SU-DHL-6 (cell line): ENCODE results near the gene KIF16B.

Experiments
- H2AFZ ChIP-seq: fragments of 200-600 bp; sonication (generic); 2 replicates; pipeline ENCODE4 v1.6.1; 2014; ENCODE audit warnings: low read depth, mild to moderate bottlenecking, moderate library complexity, mixed read lengths, antibody characterized with exemption, low read length; ENCODE audit not compliant: severe bottlenecking
- H3F3A ChIP-seq: fragments of 200-600 bp; shearing (Covaris generic); 2 replicates; pipeline ENCODE4 v1.6.0; 2016; ENCODE audit warnings: antibody characterized with exemption, mild to moderate bottlenecking; ENCODE audit not compliant: insufficient read depth
- H3K27ac ChIP-seq: fragments of 200-600 bp; sonication (generic); 2 replicates; pipeline ENCODE4 v1.5.1; 2016; ENCODE audit warnings: low read depth, mild to moderate bottlenecking, low read length, moderate library complexity, mixed read lengths
- H3K27me3 ChIP-seq: fragments of 200-600 bp; sonication (generic), shearing (Covaris generic); 2 replicates; pipeline ENCODE4 v1.6.0; 2014; ENCODE audit warnings: mild to moderate bottlenecking, low read length
- H3K36me3 ChIP-seq: fragments of 200-600 bp; sonication (generic); 2 replicates; pipeline ENCODE4 v1.6.1; 2014; ENCODE audit warnings: mild to moderate bottlenecking, low read length, mixed read lengths
- H3K4me2 ChIP-seq: fragments of 300-600, 200-600 bp; shearing (Covaris generic), sonication (generic); 2 replicates; pipeline ENCODE4 v1.6.0; 2014; ENCODE audit warnings: low read length, low read depth, mild to moderate bottlenecking; ENCODE audit not compliant: poor library complexity, severe bottlenecking
- H3K4me3 ChIP-seq: fragments of 200-600 bp; sonication (generic); 2 replicates; pipeline ENCODE4 v1.5.1; 2014; ENCODE audit warnings: antibody characterized with exemption, low read length, mild to moderate bottlenecking, mixed read lengths; ENCODE audit not compliant: insufficient read depth, poor library complexity, severe bottlenecking
- H3K79me2 ChIP-seq: fragments of 200-600 bp; sonication (generic); 2 replicates; pipeline ENCODE4 v1.6.1; 2014; ENCODE audit warnings: mild to moderate bottlenecking, low read length, moderate library complexity; ENCODE audit not compliant: insufficient read depth
- H3K9ac ChIP-seq: fragments of 200-600 bp; sonication (generic); 2 replicates; pipeline ENCODE4 v1.7.0; 2014; ENCODE audit warnings: mild to moderate bottlenecking, low read length
- H3K9me2 ChIP-seq: fragments of 200-600 bp; sonication (generic); replicated peaks from 2 replicates; pipeline ENCODE4 v1.6.1; 2014; ENCODE audit warnings: low read length; ENCODE audit not compliant: insufficient read depth
- H3K9me3 ChIP-seq: fragments of 200-600 bp; sonication (generic); 2 replicates; pipeline ENCODE4 v1.6.1; 2014; ENCODE audit warnings: low read length, mixed read lengths; ENCODE audit not compliant: insufficient read depth
- H4K20me1 ChIP-seq: fragments of 200-600 bp; sonication (generic); 2 replicates; pipeline ENCODE4 v1.6.1; 2014; ENCODE audit warnings: low read depth, mild to moderate bottlenecking, antibody characterized with exemption, low read length, moderate library complexity, mixed read lengths
- CTCF ChIP-seq: fragments of 200-600 bp; sonication (generic); IDR thresholded peaks from one replicate; pipeline ENCODE4 v1.5.1; 2017; ENCODE audit warnings: antibody characterized with exemption, mild to moderate bottlenecking, low read length, moderate library complexity; ENCODE audit not compliant: insufficient read depth, poor library complexity, severe bottlenecking
- EZH2phosphoT487 ChIP-seq: fragments of 200-600 bp; sonication (generic), shearing (Covaris generic); conservative IDR thresholded peaks from 2 replicates; pipeline ENCODE4 v1.6.1; 2018; ENCODE audit warnings: mild to moderate bottlenecking, antibody characterized with exemption, low read length, moderate library complexity, mixed read lengths

KIF16B gene

GRCh38 chr20:16397086-16397485 lies 176.2 kb downstream of the KIF16B start:
- H3K9ac ChIP-seq = no peak overlapping the region
- no peaks in the 10 kb centered on the region for H3K36me3 ChIP-seq
- TF ChIP-seq EZH2phosphoT487 (no peak), CTCF (no peak)
- H4K20me1 ChIP-seq = no peaks in the 10 kb centered on the region
- no peaks in the 10 kb centered on the region for H3K9me2 ChIP-seq
- no peaks in the 10 kb centered on the region for H3F3A ChIP-seq
- no peak overlapping the region for H3K27ac ChIP-seq
- no peaks in the 10 kb centered on the region for H3K27me3 ChIP-seq
- H3K4me2 ChIP-seq = no peak overlapping the region
- no peak overlapping the region for H3K4me3 ChIP-seq
- no peaks in the 10 kb centered on the region for H3K79me2 ChIP-seq
- H2AFZ ChIP-seq = no peak overlapping the region
- H3K9me3 ChIP-seq = no peaks in the 10 kb centered on the region

DNA sequence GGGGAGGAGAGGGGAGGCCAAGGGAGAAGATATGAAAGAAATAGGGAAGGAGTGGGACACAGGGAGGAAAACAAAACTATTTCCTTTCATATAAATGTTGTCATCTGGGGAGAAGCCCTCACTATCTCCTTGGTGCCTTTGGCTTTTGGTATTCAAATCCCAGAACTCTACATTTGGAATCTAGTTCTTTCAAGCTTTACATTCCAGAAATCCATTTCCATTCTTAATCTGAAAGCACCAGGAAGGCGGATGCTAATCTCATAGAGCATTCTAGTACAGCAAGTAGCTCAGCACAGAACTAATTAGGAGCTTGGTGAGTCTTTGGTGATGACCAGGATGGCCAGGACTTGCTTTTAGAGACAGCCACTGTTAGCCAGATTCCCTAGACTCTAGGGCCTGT lies 177.9 kb downstream of the KIF16B start:
- Histone ChIP-seq H4K20me1 (no peaks in the 10 kb centered on the region), H3K36me3 (no peaks in the 10 kb centered on the region)

DNA sequence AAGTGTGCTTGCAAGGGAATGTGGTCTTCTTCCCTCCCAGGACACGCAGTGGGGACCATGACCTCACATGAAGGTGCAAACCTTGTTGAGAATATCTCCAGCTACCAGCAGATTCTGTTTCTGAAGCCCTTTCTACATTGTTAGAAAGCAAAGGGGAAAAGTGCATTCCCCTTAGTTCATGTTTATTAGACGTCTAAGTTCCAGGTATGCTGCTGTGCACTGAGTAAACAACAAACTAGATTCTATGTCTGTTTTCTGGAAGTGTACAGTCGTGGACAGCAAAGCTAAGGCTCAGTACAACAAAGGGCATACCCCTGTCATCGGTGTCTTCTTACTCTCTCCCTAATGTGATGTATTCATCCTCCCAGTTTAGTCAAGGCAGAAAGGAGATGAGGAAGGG lies 178.5 kb downstream of the KIF16B start:
- Histone ChIP-seq H3K9me3 (no peaks in the 10 kb centered on the region), H3K9ac (no peak overlapping the region), H3F3A (no peaks in the 10 kb centered on the region), H3K4me2 (no peak overlapping the region), H3K4me3 (no peak overlapping the region), H3K27me3 (no peaks in the 10 kb centered on the region), H2AFZ (no peak overlapping the region), H3K9me2 (no peaks in the 10 kb centered on the region), H3K27ac (no peak overlapping the region), H3K79me2 (no peaks in the 10 kb centered on the region), H3K36me3 (no peaks in the 10 kb centered on the region), H4K20me1 (no peaks in the 10 kb centered on the region)
- TF ChIP-seq CTCF (no peak), EZH2phosphoT487 (no peak)

More for the DNA sequence above, 177.9 kb downstream of the KIF16B start:
- Histone ChIP-seq H3F3A (no peaks in the 10 kb centered on the region), H3K79me2 (no peaks in the 10 kb centered on the region), H2AFZ (no peak overlapping the region), H3K4me3 (no peak overlapping the region), H3K27me3 (no peaks in the 10 kb centered on the region), H3K9ac (no peak overlapping the region), H3K4me2 (no peak overlapping the region), H3K9me3 (no peaks in the 10 kb centered on the region), H3K27ac (no peak overlapping the region), H3K9me2 (no peaks in the 10 kb centered on the region)
- no peak for TF ChIP-seq EZH2phosphoT487
- no peak for TF ChIP-seq CTCF
